Keratinocyte (primary cell): ENCODE results near the gene EIF3L. TPM values are rescaled to one million over a fixed set of nuclear protein-coding genes. Genes with fewer than 3 reads are reported as not detected.

Experiments
- DNase-seq: peaks from one replicate; pipeline ENCODE4 v3.0.0-alpha.2; 2011; ENCODE audit warnings: low read depth, missing footprints, low spot score
- FAIRE-seq: peaks from 2 replicates; lab custom pipeline; 2011; peaks lifted over from hg19 to GRCh38; lab: Jason Lieb, UNC
- H2AFZ ChIP-seq: 2 replicates; pipeline ENCODE4 v1.6.0; 2012; ENCODE audit warnings: low read length, control low read depth, inconsistent platforms; ENCODE audit not compliant: control insufficient read depth
- H3K27ac ChIP-seq: 2 replicates; pipeline ENCODE4 v1.5.1; 2011; ENCODE audit warnings: low read length; ENCODE audit not compliant: control insufficient read depth, insufficient read depth
- H3K27me3 ChIP-seq: 3 replicates; pipeline ENCODE4 v1.6.0; 2011; ENCODE audit warnings: low read length; ENCODE audit not compliant: control insufficient read depth, insufficient read depth; ENCODE audit errors: extremely low read depth
- H3K36me3 ChIP-seq, 2 experiments: 2 replicates in 1 of 2; 3 replicates in 1 of 2; pipeline ENCODE4 v1.5.1; 2011; ENCODE audit warnings: low read length in 2 of 2, mild to moderate bottlenecking in 1 of 2; ENCODE audit not compliant: control insufficient read depth in 2 of 2, insufficient read depth in 2 of 2; ENCODE audit errors: extremely low read depth in 1 of 2
- H3K4me1 ChIP-seq: 3 replicates; pipeline ENCODE4 v1.5.1; 2011; ENCODE audit warnings: low read length; ENCODE audit not compliant: control insufficient read depth, insufficient read depth; ENCODE audit errors: extremely low read depth
- H3K4me2 ChIP-seq: 3 replicates; pipeline ENCODE4 v1.6.0; 2011; ENCODE audit warnings: low read depth, low read length; ENCODE audit not compliant: control insufficient read depth, insufficient read depth; ENCODE audit errors: extremely low read depth
- H3K4me3 ChIP-seq, 3 experiments: fragments of 200-600 bp in 1 of 3; sonication (generic) in 1 of 3; 2 replicates in 2 of 3; 3 replicates in 1 of 3; pipeline ENCODE4 v1.5.1; 2011 to 2016; ENCODE audit warnings: low read length in 3 of 3, mild to moderate bottlenecking in 3 of 3, control low read depth in 2 of 3, inconsistent platforms in 1 of 3, low read depth in 1 of 3, mixed read lengths in 1 of 3, mixed run types in 1 of 3, moderate library complexity in 1 of 3; ENCODE audit not compliant: control insufficient read depth in 2 of 3, insufficient read depth in 2 of 3; ENCODE audit errors: extremely low read depth in 1 of 3
- H3K79me2 ChIP-seq: 2 replicates; pipeline ENCODE4 v1.6.0; 2012; ENCODE audit warnings: low read length; ENCODE audit not compliant: control insufficient read depth, insufficient read depth
- H3K9ac ChIP-seq: 3 replicates; pipeline ENCODE4 v1.6.0; 2011; ENCODE audit warnings: low read length; ENCODE audit not compliant: control insufficient read depth, insufficient read depth; ENCODE audit errors: extremely low read depth
- H3K9me1 ChIP-seq: 3 replicates; pipeline ENCODE4 v1.6.0; 2011; ENCODE audit warnings: low read length; ENCODE audit not compliant: control insufficient read depth, insufficient read depth; ENCODE audit errors: extremely low read depth
- H3K9me3 ChIP-seq: 2 replicates; pipeline ENCODE4 v1.5.1; 2012; ENCODE audit warnings: low read depth, low read length; ENCODE audit not compliant: control insufficient read depth
- H4K20me1 ChIP-seq: 3 replicates; pipeline ENCODE4 v1.6.0; 2011; ENCODE audit warnings: low read length; ENCODE audit not compliant: control insufficient read depth, insufficient read depth; ENCODE audit errors: extremely low read depth
- EZH2 ChIP-seq: IDR thresholded peaks from one replicate; pipeline ENCODE4 v1.6.1; 2012; ENCODE audit warnings: inconsistent platforms, mild to moderate bottlenecking, low read length, moderate library complexity
- dilution Hi-C: fragments of 300-500 bp; cut with MboI; formaldehyde crosslinking; loops from one replicate; pipeline ENCODE4 v1.7.0; 2020; ENCODE audit warnings: low sequenced_read_pairs; ENCODE audit not compliant: extremely low pct_ligation_motif_present
- polyA plus RNA-seq, 5 experiments: library from polyadenylated mRNA; depleted of rRNA in 3 of 5; stranded (reverse) in 3 of 5; stranded (forward) in 1 of 5; unstranded in 1 of 5; fragments of >200 nt; gene quantifications; 1 replicate in 1 of 5; 2 replicates in 3 of 5; 3 replicates in 1 of 5; pipeline versions ENCODE4 v1.2.1 to v1.2.3, GENCODE V29; 2011 to 2012; ENCODE audit warnings: missing spikeins in 2 of 5, low read depth in 1 of 5, low replicate concordance in 1 of 5
- TF ChIP-seq, protein P1 (sequence below), 3 experiments: IDR thresholded peaks in 1 of 3; conservative IDR thresholded peaks in 1 of 3; optimal IDR thresholded peaks in 1 of 3; 2 replicates in 2 of 3; 3 replicates in 1 of 3; pipeline versions ENCODE3 to v1.5.1; 2011; ENCODE audit warnings: low read length in 3 of 3, mild to moderate bottlenecking in 3 of 3, moderate library complexity in 2 of 3, control low read depth in 1 of 3, inconsistent platforms in 1 of 3; ENCODE audit not compliant: insufficient read depth in 2 of 3; ENCODE audit errors: extremely low read depth in 1 of 3

Gene EIF3L
- polyA plus RNA-seq, 1 donor (not counting 4 experiments of a cell fraction or from before 2014, with no cell fraction given), result 639 TPM

DNA sequence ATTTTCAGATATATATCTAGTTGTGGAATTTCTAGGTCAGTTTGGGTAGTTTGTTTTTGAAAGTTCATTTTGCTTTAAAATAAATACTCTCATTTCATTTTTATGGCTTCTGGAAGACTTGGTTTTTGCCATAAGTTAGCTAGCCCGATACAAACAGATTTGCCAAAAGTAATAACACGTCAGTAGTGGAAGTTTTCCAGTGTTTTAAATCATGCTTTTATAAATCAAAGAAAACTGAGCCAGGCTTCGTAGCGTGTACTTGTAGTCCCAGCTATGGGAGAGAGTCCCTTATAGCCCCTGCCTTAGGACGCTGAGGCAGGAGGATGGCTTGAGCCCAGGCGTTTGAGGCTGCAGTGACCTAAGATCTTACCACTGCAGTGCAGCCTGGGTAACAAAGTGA lies 35.2 kb downstream of the EIF3L start:
- H3K4me3 ChIP-seq, result no peak overlapping the region
- no peak overlapping the region for H2AFZ ChIP-seq
- H3K79me2 ChIP-seq, result peaks cover 38% of the 10 kb centered on the region
- no peaks in the 10 kb centered on the region for H3K9me1 ChIP-seq
- H3K27ac ChIP-seq, result no peak overlapping the region
- peaks cover 15% of the 10 kb centered on the region for H3K4me1 ChIP-seq
- H3K4me2 ChIP-seq, result no peak overlapping the region
- peaks cover 16 to 27% of the 10 kb centered on the region in 2 experiments for H3K36me3 ChIP-seq
- no peak overlapping the region for H3K9ac ChIP-seq
- TF ChIP-seq EZH2, result no peak
- TF ChIP-seq, protein P1, sequence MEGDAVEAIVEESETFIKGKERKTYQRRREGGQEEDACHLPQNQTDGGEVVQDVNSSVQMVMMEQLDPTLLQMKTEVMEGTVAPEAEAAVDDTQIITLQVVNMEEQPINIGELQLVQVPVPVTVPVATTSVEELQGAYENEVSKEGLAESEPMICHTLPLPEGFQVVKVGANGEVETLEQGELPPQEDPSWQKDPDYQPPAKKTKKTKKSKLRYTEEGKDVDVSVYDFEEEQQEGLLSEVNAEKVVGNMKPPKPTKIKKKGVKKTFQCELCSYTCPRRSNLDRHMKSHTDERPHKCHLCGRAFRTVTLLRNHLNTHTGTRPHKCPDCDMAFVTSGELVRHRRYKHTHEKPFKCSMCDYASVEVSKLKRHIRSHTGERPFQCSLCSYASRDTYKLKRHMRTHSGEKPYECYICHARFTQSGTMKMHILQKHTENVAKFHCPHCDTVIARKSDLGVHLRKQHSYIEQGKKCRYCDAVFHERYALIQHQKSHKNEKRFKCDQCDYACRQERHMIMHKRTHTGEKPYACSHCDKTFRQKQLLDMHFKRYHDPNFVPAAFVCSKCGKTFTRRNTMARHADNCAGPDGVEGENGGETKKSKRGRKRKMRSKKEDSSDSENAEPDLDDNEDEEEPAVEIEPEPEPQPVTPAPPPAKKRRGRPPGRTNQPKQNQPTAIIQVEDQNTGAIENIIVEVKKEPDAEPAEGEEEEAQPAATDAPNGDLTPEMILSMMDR (optimal IDR thresholded peaks at IDR 0.05 in 1 of 3, IDR thresholded peaks at IDR 0.05 in 1 of 3, conservative IDR thresholded peaks at IDR 0.05 in 1 of 3; ENCODE audit: extremely low read depth in 1 of 3, insufficient read depth in 2 of 3, low read length in 3 of 3), result no peak
- no peak for FAIRE-seq
- no peaks in the 10 kb centered on the region for H4K20me1 ChIP-seq
- dilution Hi-C loops, result no loop called here
- DNase-seq, result no peak
- H3K9me3 ChIP-seq, result no peaks in the 10 kb centered on the region
- H3K27me3 ChIP-seq, result no peaks in the 10 kb centered on the region

GRCh38 chr22:37887584-37888378 lies 38.6 kb downstream of the EIF3L start:
- H3K79me2 ChIP-seq, result peaks cover 18% of the 10 kb centered on the region
- peaks cover 16 to 37% of the 10 kb centered on the region in 2 experiments for H3K36me3 ChIP-seq
- H2AFZ ChIP-seq, result no peak overlapping the region
- peak overlapping the region; percentile 5 for H3K27ac ChIP-seq
- H3K27me3 ChIP-seq, result no peaks in the 10 kb centered on the region
- DNase-seq (no peak), FAIRE-seq (peak; percentile 88)
- peaks cover 10% of the 10 kb centered on the region for H3K4me1 ChIP-seq
- TF ChIP-seq EZH2, result no peak
- TF ChIP-seq, protein P1 (optimal IDR thresholded peaks at IDR 0.05 in 1 of 3, IDR thresholded peaks at IDR 0.05 in 1 of 3, conservative IDR thresholded peaks at IDR 0.05 in 1 of 3; ENCODE audit: extremely low read depth in 1 of 3, insufficient read depth in 2 of 3, low read length in 3 of 3), result peak; percentile 54 to 73 (median 72)
- no peaks in the 10 kb centered on the region for H4K20me1 ChIP-seq
- dilution Hi-C loops, result no loop called here
- H3K9ac ChIP-seq, result no peak overlapping the region
- H3K9me3 ChIP-seq, result no peaks in the 10 kb centered on the region
- no peaks in the 10 kb centered on the region for H3K9me1 ChIP-seq
- peak overlapping the region; percentile 23 for H3K4me2 ChIP-seq
- no peak overlapping the region for H3K4me3 ChIP-seq
